HEK293 (cell line): ENCODE data around the gene SH3D19.

ENCODE experiments used
- ZNF274 ChIP-seq, 2 experiments: fragments of 200-500 bp in 1 of 2; fragments of 450-650 bp in 1 of 2; sonication (Bioruptor generic) in 1 of 2; formaldehyde crosslinking in 1 of 2; IDR thresholded peaks; 2 replicates each; pipeline versions ENCODE4 v1.5.1 to v1.6.1; 2014 to 2016; ENCODE audit warnings: borderline replicate concordance in 1 of 2, inconsistent platforms in 1 of 2, low read length in 1 of 2, missing biosample characterization in 1 of 2, missing genetic modification characterization in 1 of 2
- TF ChIP-seq, protein P1 (sequence below): fragments of 450-650 bp; formaldehyde crosslinking; IDR thresholded peaks from 2 replicates; pipeline ENCODE4 v1.5.1; 2016; ENCODE audit warnings: missing biosample characterization, missing genetic modification characterization, borderline replicate concordance

GRCh38 chr4:151291485-151291884, 33.9 kb downstream of the SH3D19 start:
- TF ChIP-seq ZNF274 (IDR thresholded peaks at IDR 0.05; ENCODE audit: low read length) (no peak), ZNF274 (tag by site-specific recombination; IDR thresholded peaks at IDR 0.05; ENCODE audit: borderline replicate concordance) (no peak)
- TF ChIP-seq, protein P1, sequence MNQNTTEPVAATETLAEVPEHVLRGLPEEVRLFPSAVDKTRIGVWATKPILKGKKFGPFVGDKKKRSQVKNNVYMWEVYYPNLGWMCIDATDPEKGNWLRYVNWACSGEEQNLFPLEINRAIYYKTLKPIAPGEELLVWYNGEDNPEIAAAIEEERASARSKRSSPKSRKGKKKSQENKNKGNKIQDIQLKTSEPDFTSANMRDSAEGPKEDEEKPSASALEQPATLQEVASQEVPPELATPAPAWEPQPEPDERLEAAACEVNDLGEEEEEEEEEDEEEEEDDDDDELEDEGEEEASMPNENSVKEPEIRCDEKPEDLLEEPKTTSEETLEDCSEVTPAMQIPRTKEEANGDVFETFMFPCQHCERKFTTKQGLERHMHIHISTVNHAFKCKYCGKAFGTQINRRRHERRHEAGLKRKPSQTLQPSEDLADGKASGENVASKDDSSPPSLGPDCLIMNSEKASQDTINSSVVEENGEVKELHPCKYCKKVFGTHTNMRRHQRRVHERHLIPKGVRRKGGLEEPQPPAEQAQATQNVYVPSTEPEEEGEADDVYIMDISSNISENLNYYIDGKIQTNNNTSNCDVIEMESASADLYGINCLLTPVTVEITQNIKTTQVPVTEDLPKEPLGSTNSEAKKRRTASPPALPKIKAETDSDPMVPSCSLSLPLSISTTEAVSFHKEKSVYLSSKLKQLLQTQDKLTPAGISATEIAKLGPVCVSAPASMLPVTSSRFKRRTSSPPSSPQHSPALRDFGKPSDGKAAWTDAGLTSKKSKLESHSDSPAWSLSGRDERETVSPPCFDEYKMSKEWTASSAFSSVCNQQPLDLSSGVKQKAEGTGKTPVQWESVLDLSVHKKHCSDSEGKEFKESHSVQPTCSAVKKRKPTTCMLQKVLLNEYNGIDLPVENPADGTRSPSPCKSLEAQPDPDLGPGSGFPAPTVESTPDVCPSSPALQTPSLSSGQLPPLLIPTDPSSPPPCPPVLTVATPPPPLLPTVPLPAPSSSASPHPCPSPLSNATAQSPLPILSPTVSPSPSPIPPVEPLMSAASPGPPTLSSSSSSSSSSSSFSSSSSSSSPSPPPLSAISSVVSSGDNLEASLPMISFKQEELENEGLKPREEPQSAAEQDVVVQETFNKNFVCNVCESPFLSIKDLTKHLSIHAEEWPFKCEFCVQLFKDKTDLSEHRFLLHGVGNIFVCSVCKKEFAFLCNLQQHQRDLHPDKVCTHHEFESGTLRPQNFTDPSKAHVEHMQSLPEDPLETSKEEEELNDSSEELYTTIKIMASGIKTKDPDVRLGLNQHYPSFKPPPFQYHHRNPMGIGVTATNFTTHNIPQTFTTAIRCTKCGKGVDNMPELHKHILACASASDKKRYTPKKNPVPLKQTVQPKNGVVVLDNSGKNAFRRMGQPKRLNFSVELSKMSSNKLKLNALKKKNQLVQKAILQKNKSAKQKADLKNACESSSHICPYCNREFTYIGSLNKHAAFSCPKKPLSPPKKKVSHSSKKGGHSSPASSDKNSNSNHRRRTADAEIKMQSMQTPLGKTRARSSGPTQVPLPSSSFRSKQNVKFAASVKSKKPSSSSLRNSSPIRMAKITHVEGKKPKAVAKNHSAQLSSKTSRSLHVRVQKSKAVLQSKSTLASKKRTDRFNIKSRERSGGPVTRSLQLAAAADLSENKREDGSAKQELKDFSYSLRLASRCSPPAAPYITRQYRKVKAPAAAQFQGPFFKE, result no peak
